Ectodermal cell (in vitro differentiated cells): ENCODE measurements around the gene RAB15.

Experiments used
- H3K27ac ChIP-seq: 2 replicates; pipeline ENCODE4 v1.7.0; 2013; ENCODE audit warnings: mild to moderate bottlenecking, low read depth, low read length; ENCODE audit not compliant: insufficient read depth, poor library complexity, severe bottlenecking
- H3K27me3 ChIP-seq: 2 replicates; pipeline ENCODE4 v1.7.0; 2013; ENCODE audit warnings: mild to moderate bottlenecking, low read length; ENCODE audit not compliant: insufficient read depth, control insufficient read depth, poor library complexity, severe bottlenecking
- H3K36me3 ChIP-seq: one replicate; pipeline ENCODE4 v1.7.0; 2013; ENCODE audit warnings: low read length; ENCODE audit not compliant: control insufficient read depth, insufficient read depth
- H3K4me1 ChIP-seq: one replicate; pipeline ENCODE4 v1.7.0; 2013; ENCODE audit warnings: low read length; ENCODE audit not compliant: control insufficient read depth, insufficient read depth
- H3K4me3 ChIP-seq: 2 replicates; pipeline ENCODE4 v1.7.0; 2013; ENCODE audit warnings: low read depth, low read length, control low read depth; ENCODE audit not compliant: insufficient read depth
- H3K9me3 ChIP-seq: 2 replicates; pipeline ENCODE4 v1.7.0; 2013; ENCODE audit warnings: mild to moderate bottlenecking, low read length, moderate library complexity; ENCODE audit not compliant: control insufficient read depth
- WGBS, 2 experiments: methylation state at CpG; one replicate each; pipeline ENCODE4 v1.1.7; 2013; ENCODE audit warnings: missing lambda C conversion rate in 2 of 2; 5-methylcytosine and 5-hydroxymethylcytosine counted together

Gene RAB15

DNA sequence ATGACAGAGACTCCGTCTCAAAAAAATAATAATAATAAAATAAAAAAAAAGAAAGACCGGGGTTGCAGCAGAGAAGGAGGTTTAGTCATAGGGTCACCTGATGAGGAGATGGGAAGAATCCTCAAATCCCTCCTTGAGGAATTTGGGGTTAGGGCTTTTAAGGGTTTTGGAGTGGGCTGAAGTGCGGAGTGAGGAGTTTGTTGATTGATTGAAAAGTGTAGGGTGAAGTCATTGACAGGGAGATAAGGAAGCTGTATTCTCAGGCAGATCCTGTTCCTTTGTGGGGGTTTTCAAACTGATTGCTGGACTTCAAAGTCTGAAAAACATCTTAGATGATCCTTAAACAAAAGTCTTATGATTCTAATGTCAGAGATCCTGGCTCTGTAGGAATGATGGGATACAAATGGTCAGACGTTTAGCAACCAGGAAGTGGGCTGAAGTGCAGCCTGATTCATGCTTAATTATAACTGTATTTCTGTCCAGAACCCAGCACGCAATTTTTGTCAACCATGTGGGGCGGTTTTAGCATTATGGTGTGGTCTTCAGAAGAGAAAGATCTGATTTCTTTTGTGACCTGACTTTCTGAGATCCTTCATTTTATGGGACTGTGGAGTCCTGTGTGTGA lies 30.6 kb upstream of the RAB15 start:
- Histone ChIP-seq H3K4me3 (no peak overlapping the region), H3K27ac (no peak overlapping the region), H3K4me1 (no peaks in the 10 kb centered on the region), H3K9me3 (no peaks in the 10 kb centered on the region), H3K36me3 (no peaks in the 10 kb centered on the region), H3K27me3 (no peaks in the 10 kb centered on the region)
- WGBS, 2 experiments = 90 to 95% methylated on average over 5 of the region's 6 CpGs

GRCh38 chr14:65001723-65002122 lies 29.6 kb upstream of the RAB15 start:
- no peaks in the 10 kb centered on the region for H3K9me3 ChIP-seq
- H3K4me3 ChIP-seq = no peak overlapping the region
- no peaks in the 10 kb centered on the region for H3K27me3 ChIP-seq
- H3K36me3 ChIP-seq = no peaks in the 10 kb centered on the region
- 90 to 95% methylated on average over 6 of the region's 6 CpGs for WGBS, 2 experiments
- H3K27ac ChIP-seq = no peak overlapping the region
- H3K4me1 ChIP-seq = no peaks in the 10 kb centered on the region

DNA sequence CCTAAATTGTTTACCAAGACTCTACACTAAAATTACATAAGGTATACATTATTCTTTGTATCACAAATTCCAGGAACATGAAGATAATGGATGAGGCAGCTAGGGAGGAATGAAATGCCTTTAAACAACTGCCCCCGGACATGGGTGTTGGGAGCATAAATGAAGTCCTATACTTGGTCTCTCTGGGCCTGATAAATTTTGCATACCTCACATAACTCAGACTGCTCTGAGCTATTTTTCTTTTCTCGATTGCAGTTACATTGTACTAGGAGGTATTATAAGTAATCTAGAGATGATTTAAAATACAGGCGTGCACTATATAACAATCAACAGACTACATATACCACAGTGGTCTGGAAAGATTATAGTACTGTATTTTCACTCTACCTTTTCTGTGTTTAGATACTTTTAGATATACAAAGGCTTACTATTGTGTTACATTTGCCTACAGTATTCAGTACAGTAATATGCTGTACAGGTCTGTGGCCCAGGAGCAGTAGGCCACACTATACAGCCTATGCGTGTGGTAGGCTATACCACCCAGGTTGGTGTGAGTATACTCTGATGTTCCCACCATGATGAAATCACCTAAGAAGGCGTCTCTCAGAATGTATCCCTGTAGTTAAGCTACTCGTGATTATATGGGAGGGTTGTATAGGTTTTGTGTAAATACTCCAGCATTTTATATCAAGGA lies 28.9 kb upstream of the RAB15 start:
- Histone ChIP-seq H3K27me3 (no peaks in the 10 kb centered on the region), H3K9me3 (no peaks in the 10 kb centered on the region), H3K27ac (no peak overlapping the region), H3K36me3 (no peaks in the 10 kb centered on the region), H3K4me3 (no peak overlapping the region), H3K4me1 (no peaks in the 10 kb centered on the region)
- 95 to 97% methylated on average over 3 to 4 of the region's 6 CpGs for WGBS, 2 experiments

GRCh38 chr14:64998455-64998931 lies 26.4 kb upstream of the RAB15 start:
- Histone ChIP-seq H3K4me1 (no peaks in the 10 kb centered on the region), H3K36me3 (no peaks in the 10 kb centered on the region), H3K27me3 (no peaks in the 10 kb centered on the region), H3K9me3 (no peaks in the 10 kb centered on the region), H3K4me3 (no peak overlapping the region), H3K27ac (no peak overlapping the region)

DNA sequence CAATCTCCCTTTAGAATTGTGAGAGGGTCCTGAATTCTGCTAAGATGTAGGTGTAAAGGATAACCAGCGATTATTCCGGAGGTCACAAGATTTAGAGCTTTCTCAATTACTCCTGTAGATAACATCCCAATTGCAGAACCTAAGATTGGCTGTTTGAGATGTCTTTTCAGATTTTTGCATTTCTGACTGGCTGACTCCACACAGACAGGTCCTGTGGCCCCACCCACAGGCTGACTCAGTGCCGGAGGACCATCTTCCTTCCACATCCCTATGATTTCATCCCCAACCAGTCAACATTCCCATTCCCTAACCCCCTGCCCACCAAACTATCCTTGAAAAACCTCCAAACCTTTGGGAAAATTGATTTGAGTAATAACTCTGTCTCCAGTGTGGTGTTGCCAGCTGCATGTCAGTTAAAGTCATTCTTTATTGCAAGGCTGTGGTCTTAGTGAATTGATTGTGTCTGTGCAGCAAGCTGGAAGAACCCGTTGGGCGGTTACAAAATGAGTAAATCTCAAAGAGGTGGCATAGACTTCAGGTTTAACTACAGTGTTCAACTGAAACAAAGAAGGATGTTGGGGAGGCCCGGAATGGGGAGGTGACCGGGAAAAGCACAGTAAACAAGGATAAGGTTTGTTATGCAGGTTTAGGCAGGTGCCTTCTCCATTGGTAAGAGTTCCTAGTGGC lies 25.1 kb upstream of the RAB15 start:
- Histone ChIP-seq H3K27me3 (no peaks in the 10 kb centered on the region), H3K27ac (no peak overlapping the region), H3K9me3 (no peaks in the 10 kb centered on the region), H3K4me3 (no peak overlapping the region), H3K36me3 (no peaks in the 10 kb centered on the region), H3K4me1 (no peaks in the 10 kb centered on the region)
- WGBS, 2 experiments = 87 to 92% methylated on average over 7 of the region's 7 CpGs

DNA sequence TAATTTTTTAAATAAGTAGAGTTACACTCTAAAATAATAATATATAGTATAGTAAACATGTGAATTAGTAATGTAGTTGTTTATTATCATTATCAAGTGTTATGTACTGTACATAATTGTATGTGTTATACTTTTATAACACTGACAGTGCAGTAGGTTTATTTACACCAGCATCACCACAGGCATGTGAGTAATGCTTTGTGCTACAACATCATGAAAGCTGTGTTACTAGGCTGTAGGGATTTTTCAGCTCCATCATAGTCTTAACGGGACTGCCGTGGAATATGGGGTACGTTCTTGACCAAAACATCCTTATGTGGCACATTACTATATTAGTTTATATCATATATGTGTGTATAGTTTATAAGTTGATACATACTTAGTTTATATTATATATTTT lies 23.2 kb upstream of the RAB15 start:
- H3K36me3 ChIP-seq = no peaks in the 10 kb centered on the region
- no peak overlapping the region for H3K27ac ChIP-seq
- 94 to 100% methylated on average over 2 of the region's 3 CpGs for WGBS, 2 experiments
- H3K4me1 ChIP-seq = no peaks in the 10 kb centered on the region
- no peaks in the 10 kb centered on the region for H3K27me3 ChIP-seq
- no peak overlapping the region for H3K4me3 ChIP-seq
- no peaks in the 10 kb centered on the region for H3K9me3 ChIP-seq

DNA sequence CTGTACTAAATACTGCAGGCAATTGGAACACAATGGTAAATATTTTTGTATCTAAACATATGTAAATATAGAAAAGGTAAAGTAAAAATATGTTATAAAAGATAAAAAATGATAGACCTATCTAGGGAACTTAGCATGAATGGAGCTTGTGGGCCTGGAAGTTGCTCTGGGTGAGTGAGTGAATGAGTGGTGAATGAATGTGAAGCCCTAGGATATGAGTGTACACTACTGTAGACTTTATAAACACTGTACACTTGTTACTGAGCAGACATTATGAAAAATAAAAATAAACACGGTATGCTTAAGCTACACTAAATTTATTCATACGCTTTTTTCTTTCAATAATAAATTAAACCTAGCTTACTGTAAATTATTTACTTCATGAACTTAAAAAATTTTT lies 22.4 kb upstream of the RAB15 start:
- Histone ChIP-seq H3K9me3 (no peaks in the 10 kb centered on the region), H3K36me3 (no peaks in the 10 kb centered on the region), H3K4me1 (no peaks in the 10 kb centered on the region), H3K4me3 (no peak overlapping the region), H3K27me3 (no peaks in the 10 kb centered on the region), H3K27ac (no peak overlapping the region)
- WGBS, 2 experiments = 96 to 100% methylated on average over 1 to 2 of the region's 2 CpGs

- H3K27me3 ChIP-seq = no peaks in the 10 kb centered on the region
- no peaks in the 10 kb centered on the region for H3K36me3 ChIP-seq
- no peak overlapping the region for H3K4me3 ChIP-seq
- no peaks in the 10 kb centered on the region for H3K4me1 ChIP-seq
- no peaks in the 10 kb centered on the region for H3K9me3 ChIP-seq
- no peak overlapping the region for H3K27ac ChIP-seq
- WGBS, 2 experiments = 96 to 97% methylated on average over 3 of the region's 3 CpGs
These were observed 21.3 kb upstream of the RAB15 start for GRCh38 chr14:64993266-64993930.

DNA sequence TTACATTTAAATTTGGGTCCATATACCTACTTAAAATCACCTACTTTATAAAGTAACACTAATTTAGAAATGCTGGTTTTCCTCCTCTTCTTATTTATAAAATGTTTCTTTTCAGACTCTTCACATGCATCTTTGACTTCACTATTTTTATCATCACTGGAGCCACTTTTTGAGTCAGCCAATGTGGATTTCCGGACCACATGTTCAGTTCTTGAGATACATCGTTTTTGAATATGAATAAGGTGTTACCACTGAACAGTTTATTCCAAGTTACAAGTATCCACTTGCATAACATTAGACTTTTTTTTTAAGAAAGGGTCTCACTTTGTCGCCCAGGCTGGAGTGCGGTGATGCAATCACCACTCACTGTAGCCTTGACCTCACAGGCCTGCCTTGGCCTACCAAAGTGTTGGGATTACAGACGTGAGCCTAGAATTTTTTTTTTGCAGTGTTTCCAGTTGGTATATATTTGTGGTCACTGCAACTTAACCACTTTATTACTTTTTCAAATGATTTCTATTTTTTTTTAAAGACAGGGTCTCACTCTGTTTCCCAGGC lies 20.3 kb upstream of the RAB15 start:
- H3K4me3 ChIP-seq = no peak overlapping the region
- H3K36me3 ChIP-seq = no peaks in the 10 kb centered on the region
- no peak overlapping the region for H3K27ac ChIP-seq
- 94 to 95% methylated on average over 4 to 5 of the region's 5 CpGs for WGBS, 2 experiments
- no peaks in the 10 kb centered on the region for H3K27me3 ChIP-seq
- H3K9me3 ChIP-seq = no peaks in the 10 kb centered on the region
- H3K4me1 ChIP-seq = no peaks in the 10 kb centered on the region

DNA sequence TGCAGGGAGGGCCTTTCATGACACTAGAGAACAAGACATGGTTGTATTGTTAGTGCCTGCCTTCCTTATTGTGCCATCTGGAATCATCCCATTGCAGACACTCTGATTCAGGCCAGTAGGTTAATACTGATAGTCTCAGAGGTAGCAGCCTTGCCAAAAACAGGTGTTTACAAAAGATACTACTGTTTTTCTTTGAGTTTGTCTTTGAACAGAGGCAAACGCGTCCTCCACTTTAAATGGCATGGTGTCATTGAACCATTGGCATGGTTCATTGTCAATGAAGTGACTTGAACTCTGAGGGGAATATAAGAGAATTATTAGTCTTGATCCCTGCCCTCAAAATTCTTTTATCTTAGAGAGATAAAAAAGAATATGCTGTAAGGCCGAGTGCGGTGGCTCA lies 18.8 kb upstream of the RAB15 start:
- Histone ChIP-seq H3K27ac (no peak overlapping the region), H3K36me3 (no peaks in the 10 kb centered on the region), H3K9me3 (no peaks in the 10 kb centered on the region), H3K27me3 (peaks cover 6% of the 10 kb centered on the region), H3K4me3 (no peak overlapping the region), H3K4me1 (no peaks in the 10 kb centered on the region)
- WGBS, 2 experiments = 86 to 97% methylated on average over 4 of the region's 4 CpGs
